ENCODE results near the gene RMND5A.
"Not testable (repeated sequence)": the region's sequence is repeated elsewhere in the genome, so short reads cannot be mapped to it uniquely, and the experiment has no call there.

The RMND5A gene

GRCh38 chr2:86719263-86719636 lies 841 bp upstream of the RMND5A start:
- DNase-seq, result not testable (repeated sequence)

GRCh38 chr2:86720540-86721320 lies 639 bp downstream of the RMND5A start:
- DNase-seq, result peak; percentile 42

- not testable (repeated sequence) for DNase-seq
Measured at GRCh38 chr2:86725706-86726105, 5.6 kb downstream of the RMND5A start.

GRCh38 chr2:86732040-86732525 lies 12.0 kb downstream of the RMND5A start:
- not testable (repeated sequence) for DNase-seq

GRCh38 chr2:86732837-86733236 lies 12.7 kb downstream of the RMND5A start:
- DNase-seq, result not testable (repeated sequence)

GRCh38 chr2:86733528-86733927 lies 13.4 kb downstream of the RMND5A start:
- not testable (repeated sequence) for DNase-seq

- not testable (repeated sequence) for DNase-seq
Measured at GRCh38 chr2:86734896-86735295, 14.8 kb downstream of the RMND5A start.

- DNase-seq, result not testable (repeated sequence)
Measured at GRCh38 chr2:86739485-86739884, 19.4 kb downstream of the RMND5A start.

GRCh38 chr2:86739889-86740288 lies 19.8 kb downstream of the RMND5A start:
- DNase-seq, result not testable (repeated sequence)

- DNase-seq, result not testable (repeated sequence)
Measured at GRCh38 chr2:86741889-86742498, 21.9 kb downstream of the RMND5A start.

GRCh38 chr2:86744152-86744551 lies 24.1 kb downstream of the RMND5A start:
- no peak for DNase-seq

- DNase-seq, result no peak
Measured at GRCh38 chr2:86746939-86747338, 26.8 kb downstream of the RMND5A start.

GRCh38 chr2:86747711-86748639 lies 27.9 kb downstream of the RMND5A start:
- DNase-seq, result peak; percentile 3

- DNase-seq, result no peak
Measured at GRCh38 chr2:86750240-86750839, 30.2 kb downstream of the RMND5A start.

- DNase-seq, result no peak
Measured at GRCh38 chr2:86751778-86752177, 31.7 kb downstream of the RMND5A start.

GRCh38 chr2:86752934-86753333 lies 32.8 kb downstream of the RMND5A start:
- DNase-seq, result no peak

- DNase-seq, result no peak
Measured at GRCh38 chr2:86753606-86754005, 33.5 kb downstream of the RMND5A start.

GRCh38 chr2:86758405-86758804 lies 38.3 kb downstream of the RMND5A start:
- DNase-seq, result no peak

GRCh38 chr2:86760371-86760770 lies 40.3 kb downstream of the RMND5A start:
- DNase-seq, result no peak

GRCh38 chr2:86764661-86765309 lies 44.7 kb downstream of the RMND5A start:
- DNase-seq, result peak; percentile 29

- no peak for DNase-seq
Measured at GRCh38 chr2:86765310-86765695, 45.2 kb downstream of the RMND5A start.
